ENCODE results near the gene SOCS6.

SOCS6 gene

DNA sequence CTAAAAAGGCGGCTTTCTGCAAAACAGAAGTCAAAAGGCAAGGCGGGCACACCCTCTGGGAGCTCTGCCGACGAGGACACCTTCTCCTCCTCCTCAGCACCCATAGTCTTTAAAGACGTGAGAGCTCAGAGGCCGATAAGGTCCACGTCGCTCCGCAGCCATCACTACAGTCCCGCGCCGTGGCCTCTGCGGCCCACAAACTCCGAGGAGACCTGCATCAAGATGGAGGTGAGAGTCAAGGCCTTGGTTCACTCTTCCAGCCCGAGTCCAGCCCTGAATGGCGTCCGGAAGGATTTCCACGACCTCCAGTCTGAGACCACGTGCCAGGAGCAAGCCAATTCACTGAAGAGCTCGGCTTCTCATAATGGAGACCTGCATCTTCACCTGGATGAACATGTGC lies 36.1 kb downstream of the SOCS6 start:
- Histone ChIP-seq H3K27me3 (ENCODE audit: low read depth, low read length) (no peaks in the 10 kb centered on the region), H3K27ac (ENCODE audit: low read length) (no peak overlapping the region), H3K9me3 (ENCODE audit: insufficient read depth, low read length) (no peaks in the 10 kb centered on the region), H3K36me3 (replicated peaks; ENCODE audit: low read depth, low read length) (peaks cover 14% of the 10 kb centered on the region), H3K4me2 (ENCODE audit: low read length) (no peak overlapping the region), H3K9ac (ENCODE audit: low read length) (no peak overlapping the region), H4K20me1 (ENCODE audit: insufficient read depth, low read length) (0 out of 2 replicates have a peak, but pooled peaks cover 10% of the 10 kb centered on the region), H3K4me1 (ENCODE audit: low read length) (no peaks in the 10 kb centered on the region), H2AFZ (ENCODE audit: low read depth, low read length) (no peak overlapping the region), H3K4me3 (ENCODE audit: low read length) (no peak overlapping the region), H3K79me2 (ENCODE audit: low read length) (peaks cover 53% of the 10 kb centered on the region)
- TF ChIP-seq, protein P1, sequence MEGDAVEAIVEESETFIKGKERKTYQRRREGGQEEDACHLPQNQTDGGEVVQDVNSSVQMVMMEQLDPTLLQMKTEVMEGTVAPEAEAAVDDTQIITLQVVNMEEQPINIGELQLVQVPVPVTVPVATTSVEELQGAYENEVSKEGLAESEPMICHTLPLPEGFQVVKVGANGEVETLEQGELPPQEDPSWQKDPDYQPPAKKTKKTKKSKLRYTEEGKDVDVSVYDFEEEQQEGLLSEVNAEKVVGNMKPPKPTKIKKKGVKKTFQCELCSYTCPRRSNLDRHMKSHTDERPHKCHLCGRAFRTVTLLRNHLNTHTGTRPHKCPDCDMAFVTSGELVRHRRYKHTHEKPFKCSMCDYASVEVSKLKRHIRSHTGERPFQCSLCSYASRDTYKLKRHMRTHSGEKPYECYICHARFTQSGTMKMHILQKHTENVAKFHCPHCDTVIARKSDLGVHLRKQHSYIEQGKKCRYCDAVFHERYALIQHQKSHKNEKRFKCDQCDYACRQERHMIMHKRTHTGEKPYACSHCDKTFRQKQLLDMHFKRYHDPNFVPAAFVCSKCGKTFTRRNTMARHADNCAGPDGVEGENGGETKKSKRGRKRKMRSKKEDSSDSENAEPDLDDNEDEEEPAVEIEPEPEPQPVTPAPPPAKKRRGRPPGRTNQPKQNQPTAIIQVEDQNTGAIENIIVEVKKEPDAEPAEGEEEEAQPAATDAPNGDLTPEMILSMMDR (IDR thresholded peaks at IDR 0.05; ENCODE audit: low read depth, low read length) = no peak
- TF ChIP-seq EZH2phosphoT487 (IDR thresholded peaks at IDR 0.05; ENCODE audit: low read depth) = no peak

- Histone ChIP-seq H3K27me3 (ENCODE audit: low read depth, low read length) (no peaks in the 10 kb centered on the region), H3K27ac (ENCODE audit: low read length) (no peak overlapping the region), H3K9me3 (ENCODE audit: insufficient read depth, low read length) (no peaks in the 10 kb centered on the region), H3K4me1 (ENCODE audit: low read length) (no peaks in the 10 kb centered on the region), H3K4me2 (ENCODE audit: low read length) (no peak overlapping the region), H3K79me2 (ENCODE audit: low read length) (peaks cover 42% of the 10 kb centered on the region), H2AFZ (ENCODE audit: low read depth, low read length) (no peak overlapping the region), H3K36me3 (replicated peaks; ENCODE audit: low read depth, low read length) (peaks cover 14% of the 10 kb centered on the region), H3K4me3 (ENCODE audit: low read length) (no peak overlapping the region), H4K20me1 (ENCODE audit: insufficient read depth, low read length) (0 out of 2 replicates have a peak, but pooled peaks cover 10% of the 10 kb centered on the region), H3K9ac (ENCODE audit: low read length) (no peak overlapping the region)
- TF ChIP-seq EZH2phosphoT487 (IDR thresholded peaks at IDR 0.05; ENCODE audit: low read depth) = no peak
- TF ChIP-seq, protein P1 (IDR thresholded peaks at IDR 0.05; ENCODE audit: low read depth, low read length) = no peak
Measured at GRCh38 chr18:70326255-70326654, 37.4 kb downstream of the SOCS6 start.

- H3K4me2 ChIP-seq (ENCODE audit: low read length) = no peak overlapping the region
- H3K4me1 ChIP-seq (ENCODE audit: low read length) = no peaks in the 10 kb centered on the region
- H3K9me3 ChIP-seq (ENCODE audit: insufficient read depth, low read length) = no peaks in the 10 kb centered on the region
- no peak overlapping the region for H3K27ac ChIP-seq (ENCODE audit: low read length)
- 0 out of 2 replicates have a peak, but pooled peaks cover 5% of the 10 kb centered on the region for H4K20me1 ChIP-seq (ENCODE audit: insufficient read depth, low read length)
- no peaks in the 10 kb centered on the region for H3K27me3 ChIP-seq (ENCODE audit: low read depth, low read length)
- no peak overlapping the region for H2AFZ ChIP-seq (ENCODE audit: low read depth, low read length)
- H3K36me3 ChIP-seq (replicated peaks; ENCODE audit: low read depth, low read length) = peaks cover 25% of the 10 kb centered on the region
- peaks cover 25% of the 10 kb centered on the region for H3K79me2 ChIP-seq (ENCODE audit: low read length)
- no peak for TF ChIP-seq EZH2phosphoT487 (IDR thresholded peaks at IDR 0.05; ENCODE audit: low read depth)
- TF ChIP-seq, protein P1 (IDR thresholded peaks at IDR 0.05; ENCODE audit: low read depth, low read length) = no peak
- no peak overlapping the region for H3K9ac ChIP-seq (ENCODE audit: low read length)
- H3K4me3 ChIP-seq (ENCODE audit: low read length) = no peak overlapping the region
Measured at GRCh38 chr18:70328169-70328568, 39.3 kb downstream of the SOCS6 start.

DNA sequence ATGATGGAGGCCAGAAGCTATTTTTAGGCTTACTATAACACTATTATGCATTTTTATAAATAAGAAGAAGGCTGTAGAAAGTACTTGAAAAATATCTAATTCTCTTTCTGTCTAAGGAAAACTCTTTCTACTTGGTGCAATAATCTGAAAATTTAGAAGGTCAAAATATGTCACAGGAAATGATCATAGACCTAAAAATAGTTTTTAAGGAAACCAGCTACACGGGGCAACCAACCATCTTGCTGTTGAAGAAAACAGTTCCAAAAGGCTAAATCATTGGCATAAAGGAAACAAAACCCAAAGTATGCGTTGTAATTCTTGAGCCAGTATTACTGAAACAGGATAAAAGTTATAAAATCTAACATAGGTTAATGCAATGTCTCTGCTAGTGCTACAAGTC lies 40.2 kb downstream of the SOCS6 start:
- Histone ChIP-seq H3K36me3 (replicated peaks; ENCODE audit: low read depth, low read length) (peaks cover 34% of the 10 kb centered on the region), H3K79me2 (ENCODE audit: low read length) (peaks cover 19% of the 10 kb centered on the region), H3K9me3 (ENCODE audit: insufficient read depth, low read length) (0 out of 2 replicates have a peak, but pooled peaks cover 2% of the 10 kb centered on the region), H3K4me1 (ENCODE audit: low read length) (no peaks in the 10 kb centered on the region), H3K4me2 (ENCODE audit: low read length) (no peak overlapping the region), H3K4me3 (ENCODE audit: low read length) (no peak overlapping the region), H3K27me3 (ENCODE audit: low read depth, low read length) (no peaks in the 10 kb centered on the region), H3K27ac (ENCODE audit: low read length) (no peak overlapping the region), H3K9ac (ENCODE audit: low read length) (no peak overlapping the region), H4K20me1 (ENCODE audit: insufficient read depth, low read length) (no peaks in the 10 kb centered on the region), H2AFZ (ENCODE audit: low read depth, low read length) (no peak overlapping the region)
- no peak for TF ChIP-seq EZH2phosphoT487 (IDR thresholded peaks at IDR 0.05; ENCODE audit: low read depth)
- TF ChIP-seq, protein P1 (IDR thresholded peaks at IDR 0.05; ENCODE audit: low read depth, low read length) = no peak

All from OCI-LY3 (cell line).